ENCODE data around the gene COBLL1. TPM values are rescaled to one million over a fixed set of nuclear protein-coding genes. Genes with fewer than 3 reads are reported as not detected.

Gene COBLL1
- total and polyA plus RNA-seq, 2 of the 4 experiments (the other 2 are of a cell fraction): 0.79 to 1.1 TPM

DNA sequence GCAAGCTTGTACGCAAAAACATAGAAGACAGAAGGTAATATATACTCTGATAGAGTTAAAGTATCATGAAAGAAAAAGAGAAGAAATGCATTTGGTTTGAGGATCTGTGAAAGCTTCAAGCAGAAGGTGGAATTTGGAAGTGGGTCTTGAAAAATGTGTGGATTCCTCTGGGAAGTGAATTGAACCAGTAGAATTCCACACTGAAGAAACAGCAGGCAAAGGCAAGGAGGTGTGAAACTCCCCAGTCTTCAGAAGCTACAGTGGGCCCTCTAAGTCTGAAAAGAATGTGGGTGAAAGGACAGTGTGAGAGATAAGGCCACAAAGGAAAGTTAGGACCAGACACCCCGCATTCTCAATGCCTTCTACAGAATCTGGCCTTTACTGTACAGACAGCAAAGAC is 25.6 kb downstream of the COBLL1 start:
- DNase-seq: no peak
- Histone ChIP-seq H2BK5ac (ENCODE audit: low read depth, low read length, poor library complexity, severe bottlenecking) (no peak overlapping the region), H3K18ac (ENCODE audit: low read depth, low read length) (no peak overlapping the region), H2AFZ (replicated peaks; ENCODE audit: low read length, poor library complexity) (no peak overlapping the region), H3K27me3 (ENCODE audit: control insufficient read depth, insufficient read depth, low read length) (no peaks in the 10 kb centered on the region), H3K4me1 (ENCODE audit: control insufficient read depth, insufficient read depth, low read length) (peaks cover 2% of the 10 kb centered on the region), H4K91ac (ENCODE audit: insufficient read depth, low read depth, low read length) (no peak overlapping the region), H3K36me3 (ENCODE audit: control insufficient read depth, insufficient read depth, low read length) (no peaks in the 10 kb centered on the region), H3K79me1 (ENCODE audit: low read depth in 1 of 2, low read length in 2 of 2) (no peaks in the 10 kb centered on the region), H4K20me1 (ENCODE audit: insufficient read depth, low read length) (no peaks in the 10 kb centered on the region), H3K4me2 (ENCODE audit: low read depth, low read length) (no peak overlapping the region), H3K9me1 (ENCODE audit: insufficient read depth, low read length) (no peaks in the 10 kb centered on the region), H3K4me3 (ENCODE audit: insufficient read depth, low read depth, low read length) (no peak overlapping the region), H4K5ac (ENCODE audit: low read depth, low read length) (no peak overlapping the region; the same call in 1 of the 2 replicates), H3K4ac (ENCODE audit: low read depth, low read length) (no peak overlapping the region), H2BK120ac (ENCODE audit: low read depth, low read length) (no peak overlapping the region), H3K27ac (ENCODE audit: insufficient read depth, low read length) (no peak overlapping the region), H2BK15ac (ENCODE audit: low read depth, low read length) (no peak overlapping the region), H2BK20ac (ENCODE audit: low read depth, low read length) (no peak overlapping the region), H3K14ac (replicated peaks; ENCODE audit: low read depth, low read length) (no peak overlapping the region), H3K23ac (ENCODE audit: low read depth, low read length) (no peak overlapping the region), H3K56ac (ENCODE audit: extremely low read depth, insufficient read depth, low read length) (no peak overlapping the region), H2AK9ac (replicated peaks; ENCODE audit: low read depth, low read length, poor library complexity) (no peak overlapping the region), H3K9ac (ENCODE audit: low read depth, low read length) (no peak overlapping the region), H4K8ac (ENCODE audit: low read depth in 2 of 2, low read length in 2 of 2) (no peak overlapping the region), H3K9me3 (ENCODE audit: control insufficient read depth, insufficient read depth, low read length) (no peaks in the 10 kb centered on the region), H2AK5ac (ENCODE audit: low read depth, low read length) (no peak overlapping the region)
- 50% methylated on average over 1 of the region's 2 CpGs; no CpG with 5 or more reads in 1 of the 2 experiments for WGBS, 2 experiments (ENCODE audit: extremely low coverage in 2 of 2, insufficient read length in 1 of 2)
- TF ChIP-seq BHLHE40 (IDR thresholded peaks at IDR 0.05; ENCODE audit: low read depth, low read length) (no peak), RCOR1 (IDR thresholded peaks at IDR 0.05; ENCODE audit: insufficient replicate concordance, low read length) (no peak), CHD1 (IDR thresholded peaks at IDR 0.05; ENCODE audit: low read depth, low read length) (no peak), FOS (IDR thresholded peaks at IDR 0.05; ENCODE audit: low read depth, low read length) (no peak), MAZ (IDR thresholded peaks at IDR 0.05; ENCODE audit: borderline replicate concordance, low read depth, low read length) (no peak), MXI1 (IDR thresholded peaks at IDR 0.05; ENCODE audit: borderline replicate concordance, low read depth, low read length) (no peak), RFX5 (IDR thresholded peaks at IDR 0.05; ENCODE audit: low read depth, low read length) (no peak)
- TF ChIP-seq, protein P1, sequence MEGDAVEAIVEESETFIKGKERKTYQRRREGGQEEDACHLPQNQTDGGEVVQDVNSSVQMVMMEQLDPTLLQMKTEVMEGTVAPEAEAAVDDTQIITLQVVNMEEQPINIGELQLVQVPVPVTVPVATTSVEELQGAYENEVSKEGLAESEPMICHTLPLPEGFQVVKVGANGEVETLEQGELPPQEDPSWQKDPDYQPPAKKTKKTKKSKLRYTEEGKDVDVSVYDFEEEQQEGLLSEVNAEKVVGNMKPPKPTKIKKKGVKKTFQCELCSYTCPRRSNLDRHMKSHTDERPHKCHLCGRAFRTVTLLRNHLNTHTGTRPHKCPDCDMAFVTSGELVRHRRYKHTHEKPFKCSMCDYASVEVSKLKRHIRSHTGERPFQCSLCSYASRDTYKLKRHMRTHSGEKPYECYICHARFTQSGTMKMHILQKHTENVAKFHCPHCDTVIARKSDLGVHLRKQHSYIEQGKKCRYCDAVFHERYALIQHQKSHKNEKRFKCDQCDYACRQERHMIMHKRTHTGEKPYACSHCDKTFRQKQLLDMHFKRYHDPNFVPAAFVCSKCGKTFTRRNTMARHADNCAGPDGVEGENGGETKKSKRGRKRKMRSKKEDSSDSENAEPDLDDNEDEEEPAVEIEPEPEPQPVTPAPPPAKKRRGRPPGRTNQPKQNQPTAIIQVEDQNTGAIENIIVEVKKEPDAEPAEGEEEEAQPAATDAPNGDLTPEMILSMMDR (conservative IDR thresholded peaks at IDR 0.05; ENCODE audit: low read depth, low read length): no peak
- TF ChIP-seq, protein P2, sequence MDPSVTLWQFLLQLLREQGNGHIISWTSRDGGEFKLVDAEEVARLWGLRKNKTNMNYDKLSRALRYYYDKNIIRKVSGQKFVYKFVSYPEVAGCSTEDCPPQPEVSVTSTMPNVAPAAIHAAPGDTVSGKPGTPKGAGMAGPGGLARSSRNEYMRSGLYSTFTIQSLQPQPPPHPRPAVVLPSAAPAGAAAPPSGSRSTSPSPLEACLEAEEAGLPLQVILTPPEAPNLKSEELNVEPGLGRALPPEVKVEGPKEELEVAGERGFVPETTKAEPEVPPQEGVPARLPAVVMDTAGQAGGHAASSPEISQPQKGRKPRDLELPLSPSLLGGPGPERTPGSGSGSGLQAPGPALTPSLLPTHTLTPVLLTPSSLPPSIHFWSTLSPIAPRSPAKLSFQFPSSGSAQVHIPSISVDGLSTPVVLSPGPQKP (IDR thresholded peaks at IDR 0.05; ENCODE audit: borderline replicate concordance, low read depth, low read length): no peak
- ChIA-PET CTCF (interaction anchor here (0.8 kb wide), 1 partner anchor 25 kb away, joined by 3 read pairs; no protein-coding TSS in a partner anchor), POLR2A (ENCODE audit: unreplicated experiment) (no interaction called here)
- ATAC-seq (ENCODE audit: low read depth): no peak
- no TSS peak for BruUV-seq (replicated peaks)
- dilution Hi-C loops (cut with HindIII; ENCODE audit: low sequenced_read_pairs, unreplicated experiment) (no loop called here), in situ Hi-C loops (cut with MboI; ENCODE audit: low sequenced_read_pairs) (no loop called here), intact Hi-C loops (cut with micrococcal nuclease) (no loop called here)
